ENCODE results near the gene NTSR1.

GRCh38 chr20:62692176-62692575 is 16.5 kb upstream of the NTSR1 start:
- TF ChIP-seq EZH2 (IDR thresholded peaks at IDR 0.05; ENCODE audit: insufficient read depth, poor library complexity, severe bottlenecking) = no peak
- TF ChIP-seq EZH2phosphoT487 (IDR thresholded peaks at IDR 0.05; ENCODE audit: insufficient read depth, low read depth) = no peak
